Endothelial cell of umbilical vein (primary cell): ENCODE data around the gene KMT2C. TPM values are rescaled to one million over a fixed set of nuclear protein-coding genes. Genes with fewer than 3 reads are reported as not detected.
A peak's percentile ranks its signal among the peaks of the same experiment; 100 is the strongest.

Source experiments
- BruUV-seq: library from RNA; stranded (reverse); fragments of 400-500 nt; replicated peaks from 2 replicates; lab custom pipeline; 2021; lab: Mats Ljungman, UMichigan
- CTCF ChIA-PET: fragments of 300-600, 350-600 bp; sonication (Branson Sonifier 250); formaldehyde crosslinking; loops from one replicate; lab custom pipeline; 2021; ENCODE audit warnings: antibody characterized with exemption, inconsistent platforms; lab: Charles Lee
- POLR2A ChIA-PET: fragments of 300-600, 350-600 bp; sonication (Branson Sonifier 250); formaldehyde crosslinking; loops from one replicate; lab custom pipeline; 2021; ENCODE audit warnings: antibody characterized with exemption, inconsistent platforms; lab: Charles Lee
- DNase-seq: peaks from one replicate; pipeline ENCODE4 v3.0.0-alpha.2; 2011; ENCODE audit warnings: low read depth, low spot score
- FAIRE-seq: peaks from 2 replicates; lab custom pipeline; 2011; peaks lifted over from hg19 to GRCh38; lab: Jason Lieb, UNC
- H2AFZ ChIP-seq: 2 replicates; pipeline ENCODE4 v1.6.0; 2012; ENCODE audit warnings: low read depth, low read length, control low read depth, inconsistent platforms
- H3K27ac ChIP-seq: 2 replicates; pipeline ENCODE4 v1.5.1; 2011; ENCODE audit warnings: low read depth, mild to moderate bottlenecking, control low read depth, low read length, moderate library complexity; ENCODE audit not compliant: insufficient read depth
- H3K27me3 ChIP-seq, 2 experiments: 2 replicates each; pipeline versions ENCODE4 v1.6.0 to v1.6.1; 2011; ENCODE audit warnings: low read length in 2 of 2, mixed read lengths in 1 of 2; ENCODE audit not compliant: control insufficient read depth in 2 of 2, insufficient read depth in 2 of 2
- H3K36me3 ChIP-seq, 2 experiments: 2 replicates in 1 of 2; 3 replicates in 1 of 2; pipeline ENCODE4 v1.5.1; 2011; ENCODE audit warnings: low read length in 2 of 2, mild to moderate bottlenecking in 1 of 2, moderate library complexity in 1 of 2; ENCODE audit not compliant: control insufficient read depth in 2 of 2, insufficient read depth in 2 of 2; ENCODE audit errors: extremely low read depth in 1 of 2
- H3K4me1 ChIP-seq: 3 replicates; pipeline ENCODE4 v1.5.1; 2011; ENCODE audit warnings: mild to moderate bottlenecking, low read length; ENCODE audit not compliant: control insufficient read depth, insufficient read depth; ENCODE audit errors: extremely low read depth
- H3K4me2 ChIP-seq: 2 replicates; pipeline ENCODE4 v1.6.1; 2011; ENCODE audit warnings: low read length, control low read depth, mixed read lengths; ENCODE audit not compliant: insufficient read depth
- H3K4me3 ChIP-seq, 3 experiments: fragments of 200-600 bp in 1 of 3; sonication (generic), shearing (Covaris generic) in 1 of 3; replicated peaks in 1 of 3; 2 replicates each; pipeline ENCODE4 v1.5.1; 2011 to 2016; ENCODE audit warnings: control low read depth in 3 of 3, low read length in 3 of 3, mild to moderate bottlenecking in 2 of 3, inconsistent platforms in 1 of 3, low read depth in 1 of 3, moderate library complexity in 1 of 3; ENCODE audit not compliant: insufficient read depth in 1 of 3
- H3K79me2 ChIP-seq: 2 replicates; pipeline ENCODE4 v1.6.0; 2012; ENCODE audit warnings: low read length, inconsistent platforms; ENCODE audit not compliant: control insufficient read depth, insufficient read depth
- H3K9ac ChIP-seq: replicated peaks from 2 replicates; pipeline ENCODE3; 2011; ENCODE audit warnings: low read length, control low read depth; ENCODE audit not compliant: insufficient read depth; ENCODE audit errors: extremely low read depth
- H3K9me1 ChIP-seq: replicated peaks from 3 replicates; pipeline ENCODE4 v1.6.0; 2011; ENCODE audit warnings: mild to moderate bottlenecking, low read length; ENCODE audit not compliant: control insufficient read depth, insufficient read depth; ENCODE audit errors: extremely low read depth
- H3K9me3 ChIP-seq: replicated peaks from 2 replicates; pipeline ENCODE4 v1.5.1; 2012; ENCODE audit warnings: low read length, inconsistent platforms; ENCODE audit not compliant: control insufficient read depth, insufficient read depth
- H4K20me1 ChIP-seq: replicated peaks from 2 replicates; pipeline ENCODE3; 2011; ENCODE audit warnings: mild to moderate bottlenecking, low read length; ENCODE audit not compliant: control insufficient read depth, insufficient read depth; ENCODE audit errors: extremely low read depth
- EZH2 ChIP-seq: IDR thresholded peaks from 2 replicates; pipeline ENCODE4 v1.6.1; 2012; ENCODE audit warnings: borderline replicate concordance, low read depth, mild to moderate bottlenecking, moderate library complexity, low read length, inconsistent platforms; ENCODE audit not compliant: severe bottlenecking
- FOS ChIP-seq: IDR thresholded peaks from 2 replicates; pipeline ENCODE4 v1.6.1; 2011; ENCODE audit warnings: mild to moderate bottlenecking, low read length, moderate library complexity, borderline replicate concordance; ENCODE audit not compliant: insufficient read depth
- GATA2 ChIP-seq: IDR thresholded peaks from 2 replicates; pipeline ENCODE4 v1.7.0; 2011; ENCODE audit warnings: low read depth, mild to moderate bottlenecking, moderate library complexity, mixed read lengths, low read length; ENCODE audit not compliant: insufficient read length, insufficient read depth
- JUN ChIP-seq: IDR thresholded peaks from 2 replicates; pipeline ENCODE4 v1.6.1; 2011; ENCODE audit warnings: borderline replicate concordance, low read depth; ENCODE audit not compliant: insufficient read length, insufficient read depth
- MYC ChIP-seq: IDR thresholded peaks from one replicate; pipeline ENCODE4 v1.6.1; 2011; ENCODE audit warnings: mild to moderate bottlenecking, low read depth, low read length
- POLR2A ChIP-seq: IDR thresholded peaks from 2 replicates; pipeline ENCODE4 v1.6.1; 2012; ENCODE audit warnings: low read depth, mild to moderate bottlenecking, control low read depth, low read length
- POLR2AphosphoS5 ChIP-seq: IDR thresholded peaks from 2 replicates; pipeline ENCODE4 v1.6.1; 2012; ENCODE audit warnings: low read depth, mild to moderate bottlenecking, control low read depth, low read length, moderate library complexity; ENCODE audit not compliant: insufficient read depth
- dilution Hi-C: fragments of 300-500 bp; cut with MboI; formaldehyde crosslinking; loops from one replicate; pipeline ENCODE4 v1.15.0; 2019; ENCODE audit warnings: low sequenced_read_pairs; ENCODE audit not compliant: extremely low pct_ligation_motif_present
- intact Hi-C: fragments of 100-400 bp; cut with micrococcal nuclease; formaldehyde crosslinking; loops from one replicate; pipeline ENCODE4 v1.10.0; 2022
- polyA plus RNA-seq, 4 experiments: library from polyadenylated mRNA; depleted of rRNA in 3 of 4; stranded (reverse) in 3 of 4; unstranded in 1 of 4; fragments of >200 nt; gene quantifications; 2 replicates each; pipeline versions ENCODE4 v1.2.1 to v1.2.3, GENCODE V29; 2011 to 2012; ENCODE audit warnings: missing spikeins in 1 of 4
- total RNA-seq: library from RNA; stranded (reverse); gene quantifications from 2 replicates; pipeline ENCODE4 v1.2.3, GENCODE V29; 2021
- TF ChIP-seq, protein P1 (sequence below), 2 donors: IDR thresholded peaks; 1 replicate in 1 of 2; 2 replicates in 1 of 2; pipeline ENCODE4 v1.5.1; 2011; ENCODE audit warnings: low read length in 2 of 2, mild to moderate bottlenecking in 2 of 2, moderate library complexity in 2 of 2, control low read depth in 1 of 2, inconsistent platforms in 1 of 2, low read depth in 1 of 2; ENCODE audit not compliant: insufficient read depth in 1 of 2; ENCODE audit errors: extremely low read depth in 1 of 2
- TF ChIP-seq, protein P2 (sequence below): IDR thresholded peaks from 2 replicates; pipeline ENCODE4 v1.6.1; 2011; ENCODE audit not compliant: insufficient read depth, insufficient read length

Gene KMT2C
- total and polyA plus RNA-seq, 2 donors (not counting 3 experiments of a cell fraction or from before 2014, with no cell fraction given) = 8.0 to 53.7 TPM

DNA sequence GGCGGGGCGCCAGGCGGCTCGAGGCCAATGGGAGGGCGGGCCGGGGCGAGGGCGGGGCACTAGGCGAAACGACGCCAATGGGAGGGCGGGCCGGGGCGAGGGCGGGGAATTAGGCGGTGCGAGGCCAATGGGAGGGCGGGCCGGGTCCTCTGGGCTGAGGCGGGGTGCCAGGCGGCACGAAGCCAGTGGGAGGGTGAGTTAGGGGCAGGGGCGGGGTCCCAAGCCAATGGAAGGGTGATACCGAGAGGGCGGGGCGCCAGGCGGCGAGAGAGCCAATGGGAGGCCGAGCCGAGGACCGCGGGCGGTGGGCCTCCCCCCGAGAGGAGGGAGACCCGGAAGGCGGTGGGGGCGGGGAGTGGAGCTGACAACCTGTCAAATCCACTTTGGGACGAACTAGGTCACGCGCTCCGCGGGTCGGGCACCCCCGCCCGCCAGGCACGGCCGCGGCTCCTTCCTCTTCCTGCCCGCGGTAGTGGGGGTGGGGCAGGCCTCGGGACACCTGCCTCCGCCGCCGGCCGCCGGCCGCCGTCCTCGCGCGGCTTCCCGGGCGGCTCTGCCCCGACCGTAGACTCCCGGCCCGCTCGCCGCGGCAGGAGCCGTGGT lies 28.0 kb upstream of the KMT2C start:
- intact Hi-C loops = loop anchor here (1.0 to 2.0 kb wide), 4 partner anchors 28 to 295 kb away; partner anchors contain the start of genes ACTR3B, KMT2C and XRCC2
- H3K27ac ChIP-seq = peak overlapping the region; percentile 91
- H3K9me1 ChIP-seq = no peaks in the 10 kb centered on the region
- peak overlapping the region; percentile 17 for H3K4me2 ChIP-seq
- no peaks in the 10 kb centered on the region for H3K9me3 ChIP-seq
- dilution Hi-C loops = no loop called here
- peak overlapping the region; percentile 42 to 97 (median 69) for H3K4me3 ChIP-seq
- CTCF ChIA-PET = interaction anchor here (0.9 to 1.6 kb wide), 5 partner anchors 11 to 243 kb away, joined by 3 to 4 read pairs (median 3); no protein-coding TSS in a partner anchor
- FAIRE-seq (peak; percentile 95), DNase-seq (peak; percentile 99)
- no peaks in the 10 kb centered on the region for H3K27me3 ChIP-seq
- peak overlapping the region; percentile 53 for H2AFZ ChIP-seq
- peaks cover 12% of the 10 kb centered on the region for H3K4me1 ChIP-seq
- BruUV-seq = no TSS peak
- peak overlapping the region; percentile 92 for H3K9ac ChIP-seq
- TF ChIP-seq EZH2 (peak; percentile 41), MYC (no peak), GATA2 (no peak), POLR2A (peak; percentile 76), JUN (no peak), FOS (no peak), POLR2AphosphoS5 (peak; percentile 57)
- TF ChIP-seq, protein P1, sequence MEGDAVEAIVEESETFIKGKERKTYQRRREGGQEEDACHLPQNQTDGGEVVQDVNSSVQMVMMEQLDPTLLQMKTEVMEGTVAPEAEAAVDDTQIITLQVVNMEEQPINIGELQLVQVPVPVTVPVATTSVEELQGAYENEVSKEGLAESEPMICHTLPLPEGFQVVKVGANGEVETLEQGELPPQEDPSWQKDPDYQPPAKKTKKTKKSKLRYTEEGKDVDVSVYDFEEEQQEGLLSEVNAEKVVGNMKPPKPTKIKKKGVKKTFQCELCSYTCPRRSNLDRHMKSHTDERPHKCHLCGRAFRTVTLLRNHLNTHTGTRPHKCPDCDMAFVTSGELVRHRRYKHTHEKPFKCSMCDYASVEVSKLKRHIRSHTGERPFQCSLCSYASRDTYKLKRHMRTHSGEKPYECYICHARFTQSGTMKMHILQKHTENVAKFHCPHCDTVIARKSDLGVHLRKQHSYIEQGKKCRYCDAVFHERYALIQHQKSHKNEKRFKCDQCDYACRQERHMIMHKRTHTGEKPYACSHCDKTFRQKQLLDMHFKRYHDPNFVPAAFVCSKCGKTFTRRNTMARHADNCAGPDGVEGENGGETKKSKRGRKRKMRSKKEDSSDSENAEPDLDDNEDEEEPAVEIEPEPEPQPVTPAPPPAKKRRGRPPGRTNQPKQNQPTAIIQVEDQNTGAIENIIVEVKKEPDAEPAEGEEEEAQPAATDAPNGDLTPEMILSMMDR (IDR thresholded peaks at IDR 0.05; ENCODE audit: extremely low read depth in 1 of 2, insufficient read depth in 1 of 2, low read depth in 1 of 2, low read length in 2 of 2) = no peak
- TF ChIP-seq, protein P2, sequence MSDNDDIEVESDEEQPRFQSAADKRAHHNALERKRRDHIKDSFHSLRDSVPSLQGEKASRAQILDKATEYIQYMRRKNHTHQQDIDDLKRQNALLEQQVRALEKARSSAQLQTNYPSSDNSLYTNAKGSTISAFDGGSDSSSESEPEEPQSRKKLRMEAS = peak; percentile 26
- H3K79me2 ChIP-seq = no peaks in the 10 kb centered on the region
- H4K20me1 ChIP-seq = no peaks in the 10 kb centered on the region
- no peaks in the 10 kb centered on the region for H3K36me3 ChIP-seq
- POLR2A ChIA-PET = interaction anchor here (0.7 kb wide), 1 partner anchor 260 kb away, joined by 3 read pairs; no protein-coding TSS in a partner anchor
